GM12865 (cell line): Measurements from ENCODE around the gene RHOA.
A peak's percentile ranks its signal among the peaks of the same experiment; 100 is the strongest.

Experiments used
- DNase-seq: peaks from one replicate; pipeline ENCODE4 v3.0.0; 2010; ENCODE audit warnings: low read depth
- H3K4me3 ChIP-seq: 2 replicates; pipeline ENCODE4 v1.5.1; 2011; ENCODE audit warnings: mild to moderate bottlenecking, low read depth, low read length, control low read depth
- CTCF ChIP-seq: IDR thresholded peaks from 2 replicates; pipeline ENCODE4 v1.5.1; 2011; ENCODE audit warnings: low read length, control low read depth, low read depth, inconsistent platforms; ENCODE audit not compliant: insufficient read depth; ENCODE audit errors: missing control alignments

The RHOA gene

GRCh38 chr3:49327485-49327884, 84.3 kb downstream of the RHOA start:
- no peak overlapping the region for H3K4me3 ChIP-seq
- peak; percentile 23 for TF ChIP-seq CTCF
- DNase-seq = no peak

- TF ChIP-seq CTCF = no peak
- no peak for DNase-seq
- H3K4me3 ChIP-seq = no peak overlapping the region
These were observed 87.0 kb downstream of the RHOA start for GRCh38 chr3:49324768-49325167.

- no peak for TF ChIP-seq CTCF
- DNase-seq = no peak
- no peak overlapping the region for H3K4me3 ChIP-seq
These were observed 94.9 kb downstream of the RHOA start for GRCh38 chr3:49316696-49317457.

GRCh38 chr3:49313896-49314688, 97.7 kb downstream of the RHOA start:
- no peak for TF ChIP-seq CTCF
- DNase-seq = peak; percentile 61
- no peak overlapping the region for H3K4me3 ChIP-seq

- TF ChIP-seq CTCF = no peak
- H3K4me3 ChIP-seq = no peak overlapping the region
- peak; percentile 78 for DNase-seq
These were observed 100.5 kb downstream of the RHOA start for GRCh38 chr3:49311283-49311682.

- no peak overlapping the region for H3K4me3 ChIP-seq
- DNase-seq = no peak
- TF ChIP-seq CTCF = no peak
These were observed 101.1 kb downstream of the RHOA start for GRCh38 chr3:49310677-49311076.
